ENCODE data around the gene TTBK2.

- TF ChIP-seq NFIC (IDR thresholded peaks at IDR 0.05) (no peak), TAF1 (IDR thresholded peaks at IDR 0.05; ENCODE audit: low read depth) (no peak), CREB1 (IDR thresholded peaks at IDR 0.05; ENCODE audit: low read depth) (no peak), TCF12 (IDR thresholded peaks at IDR 0.05; ENCODE audit: low read depth) (no peak), EGR1 (IDR thresholded peaks at IDR 0.05) (no peak), CEBPB (IDR thresholded peaks at IDR 0.05) (no peak), TEAD4 (IDR thresholded peaks at IDR 0.05) (no peak), YY1 (IDR thresholded peaks at IDR 0.05; ENCODE audit: low read depth) (no peak), EP300 (IDR thresholded peaks at IDR 0.05; ENCODE audit: borderline replicate concordance) (no peak), MAX (IDR thresholded peaks at IDR 0.05) (no peak), RAD21 (IDR thresholded peaks at IDR 0.05; ENCODE audit: low read depth) (no peak), ZBTB7A (IDR thresholded peaks at IDR 0.05; ENCODE audit: low read depth) (no peak), REST (IDR thresholded peaks at IDR 0.05; ENCODE audit: low read depth) (no peak), USF1 (IDR thresholded peaks at IDR 0.05) (no peak)
Observed at GRCh38 chr15:42784705-42785104, 135.9 kb downstream of the TTBK2 start.

Measured in Ishikawa (cell line).